ENCODE measurements around the gene RBP2. TPM values are rescaled to one million over a fixed set of nuclear protein-coding genes. Genes with fewer than 3 reads are reported as not detected.

The RBP2 gene
- total RNA-seq, 1 donor from 2014 or later: not detected

Other genes starting within 250 kb of the RBP2 start
- 39.8 and 43.0 TPM in 2 replicates for gene MRPS22, start 132.5 kb downstream of the RBP2 start, total RNA-seq
- gene COPB2, start 86.9 kb downstream of the RBP2 start, total RNA-seq: 106 and 110 TPM in 2 replicates
- gene RBP1, start 63.2 kb upstream of the RBP2 start, total RNA-seq: not detected in 2 replicates
- 0.41 and 0.80 TPM in 2 replicates for gene NMNAT3, start 201.5 kb upstream of the RBP2 start, total RNA-seq